H1 (cell line): ENCODE measurements around the gene STK11IP.

Source experiments
- POLR2AphosphoS5 ChIP-seq: IDR thresholded peaks from 2 replicates; pipeline ENCODE4 v1.6.1; 2011; ENCODE audit warnings: low read depth, low read length
- SIX5 ChIP-seq: IDR thresholded peaks from 2 replicates; pipeline ENCODE4 v1.6.1; 2011; ENCODE audit warnings: mild to moderate bottlenecking, low read depth, low read length
- TAF1 ChIP-seq: IDR thresholded peaks from 2 replicates; pipeline ENCODE4 v1.6.1; 2011; ENCODE audit warnings: mild to moderate bottlenecking, low read depth, low read length
- TF ChIP-seq, protein P1 (sequence below), 3 experiments: IDR thresholded peaks; 1 replicate in 2 of 3; 2 replicates in 1 of 3; pipeline versions ENCODE4 v1.5.1 to v1.6.1; 2011; ENCODE audit warnings: low read length in 3 of 3, mild to moderate bottlenecking in 3 of 3, inconsistent platforms in 2 of 3, low read depth in 1 of 3, moderate library complexity in 1 of 3; ENCODE audit not compliant: insufficient read depth in 1 of 3; ENCODE audit errors: control extremely low read depth in 1 of 3
- TF ChIP-seq, protein P2 (sequence below): IDR thresholded peaks from 2 replicates; pipeline ENCODE4 v1.6.1; 2012; ENCODE audit warnings: inconsistent platforms

DNA sequence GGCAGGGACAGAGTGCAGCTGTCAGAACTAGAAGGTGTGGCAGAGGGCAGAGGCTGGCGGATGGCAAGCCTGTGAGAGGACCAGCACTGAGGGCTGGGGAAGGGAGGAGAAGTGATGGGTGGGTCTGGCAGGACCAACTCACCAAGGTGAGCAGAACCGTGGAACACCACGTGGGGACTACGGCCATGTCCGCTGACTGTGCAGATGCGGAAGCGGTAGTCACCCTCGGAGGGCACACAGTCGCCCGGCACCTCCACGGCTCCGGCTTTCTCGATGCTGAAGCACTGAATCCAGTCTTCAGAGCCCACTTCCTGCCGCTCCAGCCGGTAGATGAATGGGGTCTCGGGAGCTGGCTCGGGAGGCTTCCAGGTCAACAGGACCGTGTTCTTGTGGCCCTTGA lies 30.5 kb upstream of the STK11IP start:
- TF ChIP-seq, protein P1, sequence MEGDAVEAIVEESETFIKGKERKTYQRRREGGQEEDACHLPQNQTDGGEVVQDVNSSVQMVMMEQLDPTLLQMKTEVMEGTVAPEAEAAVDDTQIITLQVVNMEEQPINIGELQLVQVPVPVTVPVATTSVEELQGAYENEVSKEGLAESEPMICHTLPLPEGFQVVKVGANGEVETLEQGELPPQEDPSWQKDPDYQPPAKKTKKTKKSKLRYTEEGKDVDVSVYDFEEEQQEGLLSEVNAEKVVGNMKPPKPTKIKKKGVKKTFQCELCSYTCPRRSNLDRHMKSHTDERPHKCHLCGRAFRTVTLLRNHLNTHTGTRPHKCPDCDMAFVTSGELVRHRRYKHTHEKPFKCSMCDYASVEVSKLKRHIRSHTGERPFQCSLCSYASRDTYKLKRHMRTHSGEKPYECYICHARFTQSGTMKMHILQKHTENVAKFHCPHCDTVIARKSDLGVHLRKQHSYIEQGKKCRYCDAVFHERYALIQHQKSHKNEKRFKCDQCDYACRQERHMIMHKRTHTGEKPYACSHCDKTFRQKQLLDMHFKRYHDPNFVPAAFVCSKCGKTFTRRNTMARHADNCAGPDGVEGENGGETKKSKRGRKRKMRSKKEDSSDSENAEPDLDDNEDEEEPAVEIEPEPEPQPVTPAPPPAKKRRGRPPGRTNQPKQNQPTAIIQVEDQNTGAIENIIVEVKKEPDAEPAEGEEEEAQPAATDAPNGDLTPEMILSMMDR (IDR thresholded peaks at IDR 0.05; ENCODE audit: control extremely low read depth in 1 of 3, insufficient read depth in 1 of 3, low read depth in 1 of 3, low read length in 3 of 3): no peak
- TF ChIP-seq POLR2AphosphoS5: no peak
- TF ChIP-seq SIX5: no peak
- TF ChIP-seq, protein P2, sequence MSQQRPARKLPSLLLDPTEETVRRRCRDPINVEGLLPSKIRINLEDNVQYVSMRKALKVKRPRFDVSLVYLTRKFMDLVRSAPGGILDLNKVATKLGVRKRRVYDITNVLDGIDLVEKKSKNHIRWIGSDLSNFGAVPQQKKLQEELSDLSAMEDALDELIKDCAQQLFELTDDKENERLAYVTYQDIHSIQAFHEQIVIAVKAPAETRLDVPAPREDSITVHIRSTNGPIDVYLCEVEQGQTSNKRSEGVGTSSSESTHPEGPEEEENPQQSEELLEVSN: no peak
- TF ChIP-seq TAF1: no peak
